Stimulated activated CD8-positive, alpha-beta memory T cell treated with anti-CD3 and anti-CD28 coated beads, Interleukin-4, amount 100 ng/mL, for 1 hour (primary cell): Measurements from ENCODE around the gene EME1.
"Not testable (repeated sequence)": the region's sequence is repeated elsewhere in the genome, so short reads cannot be mapped to it uniquely, and the experiment has no call there.

Experiments
- DNase-seq, 2 donors: peaks; one replicate each; pipeline ENCODE4 v3.0.0-alpha.2; 2020; ENCODE audit warnings: low read depth in 2 of 2, low spot score in 1 of 2

Gene EME1

GRCh38 chr17:50425682-50426471 lies 52.8 kb downstream of the EME1 start, which contains the start of gene ACSF2:
ACSF2 (plus strand) TSS chr17:50426218; CDS start chr17:50426262, 44 bp downstream.
- peak; percentile 49 for DNase-seq

- no peak for DNase-seq
Measured at GRCh38 chr17:50426472-50426782, 53.4 kb downstream of the EME1 start.

- DNase-seq = no peak
Measured at GRCh38 chr17:50426814-50427787, 54.1 kb downstream of the EME1 start.

- not testable (repeated sequence) for DNase-seq
Measured at GRCh38 chr17:50428126-50428525, 55.1 kb downstream of the EME1 start.

GRCh38 chr17:50428831-50429424 lies 55.9 kb downstream of the EME1 start:
- no peak for DNase-seq

GRCh38 chr17:50429793-50430192 lies 56.8 kb downstream of the EME1 start:
- DNase-seq = no peak
